Activated CD4-positive, alpha-beta T cell treated with anti-CD3 and anti-CD28 coated beads, Interleukin-2, Interleukin-6, amounts not matched to agents 100 ng/mL and 50 ng/mL, durations not matched to agents 16 hours and 8 hours (primary cell): Measurements from ENCODE around the gene COG5.

Source experiments
- DNase-seq: peaks from one replicate; pipeline ENCODE4 v3.0.0-alpha.2; 2020

Gene COG5

GRCh38 chr7:107321611-107322010 lies 242.1 kb downstream of the COG5 start:
- no peak for DNase-seq

- no peak for DNase-seq
These were observed 243.9 kb downstream of the COG5 start for GRCh38 chr7:107319724-107320228.

- no peak for DNase-seq
These were observed 245.1 kb downstream of the COG5 start for GRCh38 chr7:107318523-107319160.

- no peak for DNase-seq
These were observed 248.0 kb downstream of the COG5 start for GRCh38 chr7:107315716-107316220.

- no peak for DNase-seq
These were observed 250.4 kb downstream of the COG5 start for GRCh38 chr7:107313355-107313754.

- DNase-seq = peak; percentile 9
These were observed 251.3 kb downstream of the COG5 start for GRCh38 chr7:107312418-107312817.

GRCh38 chr7:107309296-107309695 lies 254.4 kb downstream of the COG5 start:
- no peak for DNase-seq

- DNase-seq = no peak
These were observed 259.1 kb downstream of the COG5 start for GRCh38 chr7:107304636-107305035.

GRCh38 chr7:107304063-107304462 lies 259.7 kb downstream of the COG5 start:
- DNase-seq = no peak

GRCh38 chr7:107302250-107302847 lies 261.4 kb downstream of the COG5 start:
- DNase-seq = no peak

GRCh38 chr7:107294182-107294581 lies 269.5 kb downstream of the COG5 start:
- DNase-seq = no peak

GRCh38 chr7:107292591-107292990 lies 271.1 kb downstream of the COG5 start:
- no peak for DNase-seq

- no peak for DNase-seq
These were observed 272.3 kb downstream of the COG5 start for GRCh38 chr7:107291434-107291833.

GRCh38 chr7:107286751-107287621 lies 276.7 kb downstream of the COG5 start:
- DNase-seq = no peak

- DNase-seq = no peak
These were observed 278.7 kb downstream of the COG5 start for GRCh38 chr7:107284911-107285479.

GRCh38 chr7:107277331-107277730 lies 286.4 kb downstream of the COG5 start:
- DNase-seq = no peak

GRCh38 chr7:107276220-107276827 lies 287.4 kb downstream of the COG5 start:
- DNase-seq = no peak

GRCh38 chr7:107274506-107274905 lies 289.2 kb downstream of the COG5 start:
- no peak for DNase-seq

GRCh38 chr7:107269790-107270189 lies 293.9 kb downstream of the COG5 start:
- no peak for DNase-seq

GRCh38 chr7:107268594-107268993 lies 295.1 kb downstream of the COG5 start:
- DNase-seq = no peak

GRCh38 chr7:107267138-107267537 lies 296.6 kb downstream of the COG5 start:
- no peak for DNase-seq

- DNase-seq = no peak
These were observed 299.0 kb downstream of the COG5 start for GRCh38 chr7:107264723-107265122.

- no peak for DNase-seq
These were observed 300.9 kb downstream of the COG5 start for GRCh38 chr7:107262857-107263256.
